ENCODE data around the gene MYO1A.

DNA sequence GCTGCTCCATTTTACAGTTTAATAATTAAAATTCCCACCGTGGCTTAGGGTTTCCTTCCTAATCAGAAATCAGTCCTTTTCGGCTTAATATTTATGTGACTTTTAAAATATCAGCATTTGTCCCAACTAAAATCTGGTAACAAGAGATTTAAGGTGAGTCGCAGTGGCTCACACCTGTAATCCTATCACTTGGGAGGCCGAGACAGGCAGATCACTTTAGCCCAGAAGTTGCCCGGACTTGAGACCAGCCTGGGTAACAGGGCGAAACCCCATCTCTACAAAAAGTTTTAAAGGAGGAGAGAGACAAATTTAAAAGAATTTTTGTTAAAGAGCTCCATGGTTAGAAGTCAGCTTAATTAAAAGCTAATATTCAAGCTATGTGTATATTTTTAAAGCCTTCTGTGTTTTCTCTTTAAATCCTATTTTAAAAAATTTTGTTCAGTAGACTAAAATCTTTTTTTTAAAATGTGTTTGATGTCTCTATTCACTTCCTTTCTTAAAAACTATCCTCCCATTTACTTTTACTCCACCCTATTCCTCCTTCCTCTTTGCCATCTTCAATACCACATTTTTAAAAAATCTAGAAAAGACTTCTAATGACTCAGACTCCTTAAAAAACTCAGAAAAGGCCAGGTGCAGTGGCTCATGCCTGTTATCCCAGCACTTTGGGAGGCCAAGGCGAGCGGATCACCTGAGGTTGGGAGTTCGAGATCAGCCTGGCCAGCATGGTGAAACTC, 29.8 kb downstream of the MYO1A start:
- TF ChIP-seq, protein P1, sequence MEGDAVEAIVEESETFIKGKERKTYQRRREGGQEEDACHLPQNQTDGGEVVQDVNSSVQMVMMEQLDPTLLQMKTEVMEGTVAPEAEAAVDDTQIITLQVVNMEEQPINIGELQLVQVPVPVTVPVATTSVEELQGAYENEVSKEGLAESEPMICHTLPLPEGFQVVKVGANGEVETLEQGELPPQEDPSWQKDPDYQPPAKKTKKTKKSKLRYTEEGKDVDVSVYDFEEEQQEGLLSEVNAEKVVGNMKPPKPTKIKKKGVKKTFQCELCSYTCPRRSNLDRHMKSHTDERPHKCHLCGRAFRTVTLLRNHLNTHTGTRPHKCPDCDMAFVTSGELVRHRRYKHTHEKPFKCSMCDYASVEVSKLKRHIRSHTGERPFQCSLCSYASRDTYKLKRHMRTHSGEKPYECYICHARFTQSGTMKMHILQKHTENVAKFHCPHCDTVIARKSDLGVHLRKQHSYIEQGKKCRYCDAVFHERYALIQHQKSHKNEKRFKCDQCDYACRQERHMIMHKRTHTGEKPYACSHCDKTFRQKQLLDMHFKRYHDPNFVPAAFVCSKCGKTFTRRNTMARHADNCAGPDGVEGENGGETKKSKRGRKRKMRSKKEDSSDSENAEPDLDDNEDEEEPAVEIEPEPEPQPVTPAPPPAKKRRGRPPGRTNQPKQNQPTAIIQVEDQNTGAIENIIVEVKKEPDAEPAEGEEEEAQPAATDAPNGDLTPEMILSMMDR (conservative IDR thresholded peaks at IDR 0.05) = no peak
- TF ChIP-seq ZFX (IDR thresholded peaks at IDR 0.05) = no peak
